ENCODE measurements around the gene TRPV4.
A peak's percentile ranks its signal among the peaks of the same experiment; 100 is the strongest.

- 0 out of 2 replicates have a peak, but pooled peaks have one; percentile 64 for TF ChIP-seq ZNF324 (tag by site-specific recombination; IDR thresholded peaks at IDR 0.05)
- TF ChIP-seq ZNF23 (tag by site-specific recombination; IDR thresholded peaks at IDR 0.05; ENCODE audit: borderline replicate concordance), result no peak
- peak; percentile 37; the same call in 1 of the 2 replicates for TF ChIP-seq YY1 (tag by site-specific recombination; IDR thresholded peaks at IDR 0.05)
- TF ChIP-seq REST (tag by site-specific recombination; IDR thresholded peaks at IDR 0.05), result no peak
- TF ChIP-seq ZNF677 (tag by site-specific recombination; IDR thresholded peaks at IDR 0.05), result 0 out of 2 replicates have a peak, but pooled peaks have one; percentile 33
- TF ChIP-seq ZNF654 (tag by site-specific recombination; IDR thresholded peaks at IDR 0.05; ENCODE audit: low read depth), result no peak
- TF ChIP-seq ZNF292 (tag by site-specific recombination; IDR thresholded peaks at IDR 0.05; ENCODE audit: borderline replicate concordance, low read depth), result no peak
Measured at GRCh38 chr12:109880043-109880931, 47.1 kb upstream of the TRPV4 start, which contains the start of gene GLTP.
